Inferior parietal cortex (tissue), 1 donor: ENCODE measurements around the gene IGF1R.

Source experiments
- DNase-seq: peaks from one replicate; pipeline ENCODE4 v3.0.0-alpha.2; 2016; ENCODE audit errors: extremely low spot score

IGF1R gene

DNA sequence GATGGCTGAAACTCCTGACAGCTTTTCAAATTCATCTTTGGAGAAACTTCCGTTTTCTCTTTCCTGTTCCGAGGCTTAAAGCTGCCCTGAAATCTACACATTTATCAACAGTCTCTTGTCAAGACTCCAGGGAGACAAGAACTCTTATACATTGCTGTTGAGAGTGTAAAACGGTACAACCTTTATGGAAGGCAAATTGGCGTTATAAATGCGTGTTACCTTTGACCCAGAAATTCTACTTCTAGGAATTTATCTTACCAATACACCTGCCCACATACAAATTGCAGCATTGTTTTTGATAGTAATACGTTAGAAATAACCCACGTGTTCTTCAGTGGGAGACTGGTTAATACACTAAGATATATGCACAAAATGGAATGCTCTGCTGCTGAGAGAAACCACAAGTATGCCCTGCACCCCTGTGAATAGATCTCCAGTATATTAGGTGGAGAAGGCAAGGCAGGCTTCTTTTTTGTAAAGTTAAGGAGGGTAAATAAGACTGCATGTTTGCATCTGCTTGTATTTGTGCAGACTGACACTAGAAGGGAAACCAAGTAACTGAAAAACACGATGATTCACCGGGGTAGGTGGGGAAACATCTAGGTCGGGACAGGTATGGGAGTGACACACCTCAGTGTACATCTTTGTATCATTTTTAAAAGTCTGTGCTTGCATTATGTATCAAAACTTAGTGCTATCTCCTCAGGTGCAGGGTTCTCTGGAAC is 97.5 kb downstream of the IGF1R start:
- no peak for DNase-seq

DNA sequence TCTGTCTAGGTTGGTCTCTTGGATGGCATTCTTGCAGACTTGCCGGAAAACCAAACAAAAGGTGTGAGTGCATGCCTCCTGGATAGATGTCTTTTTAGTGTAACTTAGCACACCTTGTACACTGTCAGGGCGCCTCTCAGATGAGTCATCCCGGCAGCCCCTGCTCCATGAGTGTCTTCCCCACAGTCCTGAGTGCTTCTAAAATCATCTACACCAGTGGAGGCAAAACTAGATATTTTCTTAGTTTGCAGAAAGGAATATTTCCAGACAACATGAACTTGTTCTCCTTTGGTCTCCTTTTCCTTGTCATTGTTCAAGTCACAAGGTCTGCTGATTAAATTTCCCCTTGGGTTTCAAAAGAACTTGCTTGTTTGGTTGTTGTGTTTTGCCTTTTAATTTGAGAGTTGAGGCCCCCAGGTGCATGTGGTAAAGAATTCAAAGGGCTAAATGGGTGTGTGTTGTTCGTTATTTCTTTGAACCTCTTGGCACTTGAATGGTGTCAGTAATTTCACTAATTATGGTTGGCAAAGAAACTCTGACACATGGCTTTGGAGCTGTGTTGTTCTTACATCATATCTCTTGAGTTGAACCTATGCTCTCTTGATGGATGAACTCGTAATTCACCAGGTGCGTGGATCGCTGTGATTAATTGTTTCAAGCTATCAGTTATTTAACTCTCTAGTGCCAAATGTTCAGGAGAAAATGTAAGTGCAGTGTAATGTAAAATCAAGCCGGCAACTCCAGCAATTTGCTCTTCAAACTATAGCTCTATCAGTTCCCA is 98.2 kb downstream of the IGF1R start:
- DNase-seq, result no peak

GRCh38 chr15:98751767-98752166 is 103.4 kb downstream of the IGF1R start:
- DNase-seq, result no peak

GRCh38 chr15:98753726-98754656 is 105.7 kb downstream of the IGF1R start:
- DNase-seq, result peak; percentile 27

DNA sequence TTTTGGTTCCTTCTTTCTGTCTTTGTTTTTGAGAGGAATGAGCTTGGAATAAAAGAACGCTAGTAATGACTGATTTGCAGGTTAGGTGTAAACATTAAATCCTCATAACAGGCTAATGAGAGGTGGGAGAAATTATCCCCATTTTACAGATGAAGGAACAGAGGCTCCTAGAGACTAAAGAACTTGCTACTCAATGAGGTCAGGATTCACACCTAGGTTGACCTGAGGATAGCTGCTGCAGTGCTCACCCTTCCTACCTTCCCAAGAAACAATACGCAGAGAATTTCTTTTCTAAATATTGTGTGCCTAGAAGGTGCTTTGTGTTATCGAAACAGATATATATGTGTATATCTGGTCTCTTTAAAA is 106.3 kb downstream of the IGF1R start:
- no peak for DNase-seq

DNA sequence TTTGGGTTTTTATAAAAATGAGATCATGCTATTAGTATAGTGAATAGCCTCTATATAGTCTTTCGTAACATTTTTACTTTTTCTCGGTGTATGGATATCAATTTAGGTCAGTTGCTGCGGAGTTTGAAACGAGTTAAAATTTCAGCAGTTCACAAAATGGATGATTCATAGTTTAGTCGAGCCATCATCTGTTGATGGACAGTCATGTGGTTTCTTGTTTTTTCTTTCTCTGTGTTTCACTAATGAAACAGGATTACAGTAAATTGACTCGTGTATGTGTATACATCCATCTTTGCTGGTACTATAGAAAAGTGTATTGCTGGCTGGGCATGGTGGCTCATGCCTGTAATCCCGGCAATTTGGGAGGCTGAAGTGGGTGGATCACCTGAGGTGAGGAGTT is 106.8 kb downstream of the IGF1R start:
- DNase-seq, result no peak

GRCh38 chr15:98755781-98756180 is 107.4 kb downstream of the IGF1R start:
- no peak for DNase-seq

GRCh38 chr15:98758224-98758623 is 109.9 kb downstream of the IGF1R start:
- no peak for DNase-seq

GRCh38 chr15:98759277-98759676 is 110.9 kb downstream of the IGF1R start:
- DNase-seq, result no peak

- no peak for DNase-seq
These were observed 111.9 kb downstream of the IGF1R start for GRCh38 chr15:98760112-98760826.

- DNase-seq, result no peak
These were observed 112.6 kb downstream of the IGF1R start for GRCh38 chr15:98760975-98761374.

DNA sequence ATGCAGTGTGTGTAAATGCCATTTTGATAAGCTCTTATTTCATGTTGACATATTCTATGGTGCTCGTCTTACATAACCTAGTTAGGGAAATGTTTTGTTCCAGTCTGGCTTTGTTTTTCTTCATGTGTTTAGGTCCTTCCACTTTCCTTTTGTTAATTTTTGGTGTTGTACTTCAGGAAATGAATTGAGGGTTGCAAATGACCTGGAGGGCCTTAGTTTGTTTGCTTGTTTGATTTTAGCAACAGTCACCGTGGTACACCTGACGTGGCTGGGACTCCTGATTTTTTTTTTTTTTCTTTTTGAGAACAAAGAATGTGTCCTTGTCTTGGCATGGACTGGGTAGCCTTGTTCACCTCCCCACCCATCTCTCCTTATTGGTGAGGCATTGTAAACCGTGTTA is 114.8 kb downstream of the IGF1R start:
- DNase-seq, result no peak

GRCh38 chr15:98764291-98764690 is 116.0 kb downstream of the IGF1R start:
- DNase-seq, result no peak

- DNase-seq, result no peak
These were observed 117.3 kb downstream of the IGF1R start for GRCh38 chr15:98765610-98766009.

- DNase-seq, result no peak
These were observed 119.4 kb downstream of the IGF1R start for GRCh38 chr15:98767692-98768091.

GRCh38 chr15:98769867-98770266 is 121.5 kb downstream of the IGF1R start:
- DNase-seq, result no peak

DNA sequence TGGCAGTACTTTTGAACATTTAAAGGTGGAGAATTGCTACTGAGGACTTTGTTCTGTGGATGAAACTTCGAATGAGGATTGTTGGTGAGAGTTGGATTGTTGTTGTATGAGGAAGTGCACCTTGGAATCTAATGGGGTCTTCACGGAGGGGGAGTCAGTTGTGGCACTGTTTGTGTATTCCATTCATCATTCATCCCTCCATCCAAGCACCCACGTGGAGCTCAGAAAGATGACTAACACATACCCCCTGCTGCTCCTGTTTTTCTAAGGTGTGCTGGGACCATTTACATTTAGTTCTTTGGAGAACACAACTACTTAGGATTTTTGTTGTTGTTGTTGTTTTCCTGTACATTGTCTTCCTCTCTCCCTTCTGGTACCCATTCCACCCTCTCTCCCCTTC is 122.6 kb downstream of the IGF1R start:
- DNase-seq, result no peak

GRCh38 chr15:98771541-98771940 is 123.2 kb downstream of the IGF1R start:
- DNase-seq, result no peak

DNA sequence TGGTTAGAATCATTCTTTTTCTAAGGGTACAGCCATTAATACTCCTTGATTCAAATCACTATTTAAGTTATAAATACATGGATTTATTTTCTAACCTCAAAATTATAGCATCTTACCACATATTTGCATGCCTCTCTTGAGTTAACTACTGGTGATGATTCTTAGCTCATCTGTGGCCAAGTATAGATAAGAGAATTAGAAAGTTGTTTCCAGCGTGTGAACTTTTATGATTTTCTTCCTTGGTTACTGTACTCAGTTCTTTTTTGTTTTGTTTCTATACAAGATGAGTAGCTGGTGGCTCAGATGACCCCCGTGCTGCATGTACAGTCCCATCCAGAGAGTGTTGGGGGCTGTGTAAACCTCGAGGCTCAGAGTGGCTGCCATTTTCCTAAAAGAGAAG is 124.6 kb downstream of the IGF1R start:
- no peak for DNase-seq

- no peak for DNase-seq
These were observed 125.3 kb downstream of the IGF1R start for GRCh38 chr15:98773616-98774015.

DNA sequence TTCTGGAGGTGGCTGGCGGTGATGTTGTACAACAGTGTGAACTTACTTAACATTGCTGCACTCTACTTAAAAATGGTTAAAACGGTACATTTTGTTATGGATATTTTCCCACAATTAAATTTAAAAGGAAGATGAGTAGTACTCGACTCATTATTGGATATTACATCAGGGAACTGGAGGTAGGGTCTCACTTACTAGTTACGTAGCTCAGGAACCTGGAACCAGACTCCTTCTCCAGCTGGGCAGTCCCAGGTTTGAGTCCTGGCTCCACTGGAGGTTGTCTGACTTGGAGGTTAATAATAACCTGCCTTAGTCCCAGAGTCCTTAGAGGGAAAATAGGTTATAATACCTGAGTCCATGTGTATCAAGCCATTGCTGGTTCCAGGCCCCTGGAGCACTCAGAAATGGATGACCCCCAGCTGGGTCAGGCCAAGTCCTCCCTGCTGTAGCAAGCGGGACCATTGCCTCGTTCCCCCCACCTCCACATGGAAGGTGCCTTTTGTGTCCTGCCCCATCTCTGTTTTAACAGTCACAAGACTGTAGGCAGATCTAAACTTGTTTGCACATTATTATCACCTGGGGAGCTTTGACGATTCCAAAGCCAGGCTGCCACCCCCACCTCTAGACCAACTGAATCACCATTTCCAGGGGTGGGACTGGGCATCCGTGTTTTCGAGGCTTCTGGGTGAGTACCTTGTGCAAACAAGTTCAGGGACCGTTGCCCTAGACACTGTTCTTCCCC is 126.6 kb downstream of the IGF1R start:
- no peak for DNase-seq
